HUDEP-2 (cell line): Measurements from ENCODE around the gene MAPKBP1.

Experiments
- DNase-seq, 76 experiments: peaks; one replicate each; lab custom pipeline; 2025; ENCODE audit not compliant: unreplicated experiment in 76 of 76; lab: John Stamatoyannopoulos, UW

Gene MAPKBP1

DNA sequence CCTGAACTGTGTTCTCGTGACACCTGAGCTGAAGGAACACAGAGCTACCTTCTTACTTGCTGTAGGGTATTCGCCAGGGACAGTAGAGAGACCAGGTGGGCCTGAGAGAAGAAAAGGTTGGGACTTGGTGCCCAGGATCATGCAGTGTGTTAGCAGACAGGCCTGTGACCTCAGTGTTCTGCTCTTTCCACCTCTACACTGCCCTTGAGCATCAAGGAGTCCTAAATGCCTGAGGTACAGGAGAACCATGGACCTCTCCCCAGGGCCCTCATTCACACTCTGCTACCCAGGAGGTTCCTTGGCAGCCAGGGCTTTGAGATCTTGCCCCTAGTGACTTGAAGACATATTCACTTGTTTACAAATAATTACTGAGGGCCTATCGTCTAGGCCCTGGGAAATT, 31.4 kb downstream of the MAPKBP1 start:
- no peak for DNase-seq

DNA sequence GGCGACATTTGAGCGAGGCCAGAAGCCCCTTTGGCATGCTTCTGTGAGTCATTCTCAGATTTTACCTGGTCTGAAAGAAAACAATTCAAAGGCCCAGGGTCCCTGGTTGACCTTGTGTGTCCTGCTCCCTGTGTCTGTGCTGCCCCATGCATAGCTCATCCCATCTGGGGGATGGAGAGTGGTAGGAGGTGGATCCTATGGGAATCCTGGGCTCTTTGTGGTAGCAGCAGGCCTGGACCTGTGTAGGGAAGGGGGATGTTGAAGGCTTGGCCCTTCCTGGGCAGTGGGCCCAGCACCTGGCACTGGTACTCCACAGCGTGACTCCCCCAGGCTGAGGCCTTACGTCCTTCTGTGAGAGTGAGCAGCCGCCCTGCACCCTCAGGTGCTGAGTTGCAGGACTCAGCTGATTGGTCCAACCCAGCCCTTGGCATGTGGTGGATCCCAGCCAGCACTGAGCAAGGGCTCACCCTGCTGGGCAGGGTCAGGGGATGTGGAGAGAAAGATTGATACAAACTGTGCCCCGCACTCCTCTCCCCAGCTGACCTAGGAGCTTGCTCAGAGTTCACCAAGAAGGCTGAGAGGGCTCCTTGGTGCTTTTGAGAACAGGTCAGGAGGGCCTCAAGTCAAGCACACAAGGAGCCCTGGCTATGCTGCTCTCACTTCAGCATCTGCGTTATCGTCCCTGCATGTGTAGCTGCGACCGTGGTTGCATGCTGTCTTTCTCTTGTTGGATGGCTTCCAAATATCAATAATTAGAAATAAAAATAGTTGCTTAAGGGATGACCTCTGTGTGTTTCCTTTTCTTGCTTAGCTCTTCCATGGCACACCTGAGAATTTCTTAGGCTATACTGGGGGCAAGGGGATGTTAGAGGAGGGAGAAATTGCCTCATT, 32.3 kb downstream of the MAPKBP1 start:
- DNase-seq: peak in 44 of 76 experiments; percentile 3 to 52 (median 24)

DNA sequence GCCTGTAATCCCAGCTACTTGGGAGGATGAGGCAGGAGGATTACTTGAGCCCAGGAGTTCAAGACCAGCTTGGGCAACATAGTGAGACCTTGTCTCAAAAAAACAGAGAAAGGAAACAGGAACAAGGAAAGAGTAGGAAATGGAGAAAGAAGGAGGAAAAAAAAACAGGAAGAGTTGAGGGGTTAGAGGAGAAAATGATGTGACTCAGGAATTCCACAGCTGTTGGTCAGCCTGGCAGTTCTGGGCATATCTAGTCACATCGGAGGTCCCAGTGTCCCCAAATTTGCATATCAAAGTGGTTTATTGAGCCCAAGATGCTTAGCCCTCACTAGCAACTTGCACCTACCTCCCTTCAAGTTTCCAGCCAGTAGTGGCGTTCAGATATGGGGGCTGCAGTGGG, 34.8 kb downstream of the MAPKBP1 start:
- no peak for DNase-seq

DNA sequence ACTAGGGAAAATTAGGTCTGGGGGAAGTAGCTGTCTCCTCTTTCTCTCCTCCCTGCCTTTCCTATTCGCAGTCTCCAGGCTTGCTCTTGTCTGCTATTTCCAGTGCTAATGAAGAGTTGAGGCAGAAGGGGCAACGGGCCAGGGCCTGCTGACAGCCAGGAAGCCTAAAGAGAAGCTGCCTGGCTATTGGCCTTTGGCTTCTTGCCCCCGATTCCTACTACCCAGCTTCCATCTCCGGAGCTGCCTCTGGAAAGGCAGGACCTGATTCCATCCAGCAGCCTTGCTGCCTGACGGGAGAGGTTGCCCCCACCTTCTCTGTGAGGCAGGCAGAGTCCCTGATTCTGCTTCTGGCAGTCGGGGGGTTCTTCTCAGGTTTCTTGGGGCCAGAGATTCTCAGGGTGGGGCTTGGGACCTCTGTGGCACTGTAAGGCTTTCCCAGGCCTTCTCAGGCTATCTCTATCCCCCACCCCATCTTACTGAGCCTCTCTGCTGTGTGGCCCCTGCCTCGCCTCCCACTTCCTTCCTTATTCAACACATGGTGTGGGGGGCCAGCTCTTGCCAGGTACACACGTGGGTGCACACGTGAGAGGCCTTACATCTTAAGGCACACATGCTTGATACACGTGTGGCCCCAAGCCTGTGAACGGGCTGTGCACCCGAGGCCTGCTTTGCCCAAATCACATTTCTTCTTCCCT, 35.4 kb downstream of the MAPKBP1 start:
- DNase-seq: no peak

DNA sequence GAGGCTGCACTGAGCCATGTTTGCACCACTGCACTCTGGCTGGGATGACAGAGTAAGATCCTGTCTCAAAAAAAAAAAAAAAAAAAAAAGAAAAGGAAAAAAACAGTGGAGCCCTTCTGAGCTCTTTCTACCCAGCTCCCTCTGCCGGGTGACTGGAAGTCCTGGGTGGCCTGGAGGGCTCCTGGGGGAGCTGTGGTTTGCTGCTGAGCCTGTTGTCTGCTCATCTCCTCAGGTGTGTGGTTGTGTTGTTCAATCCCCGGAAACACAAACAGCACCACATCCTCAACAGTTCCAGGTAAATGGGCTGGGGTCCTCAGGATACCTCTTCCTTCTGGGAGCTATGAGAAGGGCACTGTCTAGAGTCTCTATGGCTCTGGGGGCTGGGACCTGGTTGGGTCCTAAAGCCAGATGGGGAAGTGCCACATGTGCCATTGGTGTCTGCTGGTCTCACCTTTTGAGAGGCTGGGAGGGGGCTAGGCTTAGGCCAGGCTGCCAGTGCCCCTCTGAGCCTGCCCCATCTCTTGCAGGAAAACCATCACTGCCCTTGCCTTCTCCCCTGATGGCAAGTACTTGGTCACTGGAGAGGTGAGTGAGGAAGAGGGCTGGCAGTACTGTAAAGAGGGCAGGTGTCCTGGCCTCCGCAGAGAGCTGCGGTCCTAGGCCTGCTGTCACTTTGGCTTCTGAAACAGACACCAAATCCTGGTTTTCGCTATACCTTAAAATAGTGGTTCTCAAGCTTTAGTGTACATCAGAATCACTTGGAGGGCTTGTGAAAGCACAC, 36.6 kb downstream of the MAPKBP1 start:
- no peak for DNase-seq

DNA sequence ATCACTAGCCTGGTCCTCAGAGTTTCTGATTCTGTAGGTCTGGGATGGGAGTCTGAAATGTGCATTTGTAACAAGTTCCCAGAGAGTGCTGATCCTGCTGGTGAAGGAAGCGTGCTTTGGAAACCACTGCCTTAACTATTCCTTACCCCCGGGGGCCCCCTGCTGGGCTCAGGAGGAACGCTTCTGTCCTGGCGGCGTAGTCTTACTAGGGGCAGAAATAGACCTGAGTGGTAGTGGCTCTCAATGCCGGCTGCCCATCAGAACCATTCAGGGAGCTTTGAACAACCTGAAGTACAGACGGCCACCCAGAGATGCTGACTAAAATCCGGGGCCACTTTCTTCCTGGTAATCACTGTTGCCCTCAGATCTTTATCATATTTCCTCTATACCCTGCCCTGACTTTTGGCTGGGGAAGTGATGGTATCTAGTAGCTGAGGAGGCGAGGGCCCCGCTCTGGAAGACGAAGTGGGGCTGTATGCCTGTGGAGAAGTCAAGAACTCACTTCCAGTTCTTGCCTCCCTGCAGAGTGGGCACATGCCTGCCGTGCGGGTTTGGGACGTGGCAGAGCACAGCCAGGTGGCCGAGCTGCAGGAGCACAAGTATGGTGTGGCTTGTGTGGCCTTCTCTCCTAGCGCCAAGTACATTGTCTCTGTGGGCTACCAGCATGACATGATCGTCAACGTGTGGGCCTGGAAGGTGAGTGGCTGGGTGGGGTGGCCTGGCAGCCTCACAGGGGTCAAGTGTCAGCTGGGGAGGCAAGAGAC, 37.3 kb downstream of the MAPKBP1 start:
- DNase-seq: peak in 69 of 76 experiments; percentile 13 to 81 (median 55)

DNA sequence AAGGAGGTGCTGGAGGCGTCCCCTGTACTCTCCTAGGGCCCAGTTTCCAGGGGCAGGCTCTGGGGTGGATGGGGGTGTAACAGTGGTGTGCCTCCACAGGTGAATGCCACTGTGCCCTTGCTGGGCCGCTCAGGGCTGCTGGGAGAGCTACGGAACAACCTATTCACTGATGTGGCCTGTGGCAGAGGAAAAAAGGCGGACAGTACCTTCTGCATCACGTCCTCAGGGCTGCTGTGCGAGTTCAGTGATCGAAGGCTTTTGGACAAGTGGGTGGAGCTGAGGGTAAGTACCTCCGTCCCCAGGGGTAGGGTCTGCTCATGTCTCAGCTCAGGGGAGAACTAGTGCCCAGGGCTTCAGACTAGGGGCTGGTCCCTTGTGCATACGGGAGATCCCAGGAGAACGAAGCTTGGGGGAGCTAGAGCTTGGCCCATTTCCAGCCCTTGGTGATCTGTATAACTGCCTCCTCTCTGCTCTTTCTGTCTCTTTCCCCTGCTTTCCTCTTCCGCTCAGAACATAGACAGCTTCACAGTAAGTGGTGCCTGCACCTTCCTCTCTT, 38.6 kb downstream of the MAPKBP1 start:
- DNase-seq: no peak

DNA sequence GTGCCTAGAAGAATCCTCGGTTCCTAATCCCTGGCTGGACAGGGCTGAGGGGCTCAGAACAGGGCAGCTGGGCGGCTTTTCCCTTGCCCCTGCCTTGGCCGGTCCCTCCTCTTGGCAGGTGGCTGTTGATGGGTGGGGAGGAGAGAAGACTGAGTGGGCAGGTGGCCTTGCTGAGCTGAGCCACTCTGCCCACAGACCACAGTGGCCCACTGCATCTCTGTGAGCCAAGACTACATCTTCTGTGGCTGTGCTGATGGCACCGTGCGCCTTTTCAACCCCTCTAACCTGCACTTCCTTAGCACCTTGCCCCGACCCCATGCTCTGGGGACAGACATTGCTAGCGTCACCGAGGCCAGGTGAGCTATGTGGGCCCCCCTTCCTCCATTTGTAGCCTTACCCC, 39.1 kb downstream of the MAPKBP1 start:
- no peak for DNase-seq

DNA sequence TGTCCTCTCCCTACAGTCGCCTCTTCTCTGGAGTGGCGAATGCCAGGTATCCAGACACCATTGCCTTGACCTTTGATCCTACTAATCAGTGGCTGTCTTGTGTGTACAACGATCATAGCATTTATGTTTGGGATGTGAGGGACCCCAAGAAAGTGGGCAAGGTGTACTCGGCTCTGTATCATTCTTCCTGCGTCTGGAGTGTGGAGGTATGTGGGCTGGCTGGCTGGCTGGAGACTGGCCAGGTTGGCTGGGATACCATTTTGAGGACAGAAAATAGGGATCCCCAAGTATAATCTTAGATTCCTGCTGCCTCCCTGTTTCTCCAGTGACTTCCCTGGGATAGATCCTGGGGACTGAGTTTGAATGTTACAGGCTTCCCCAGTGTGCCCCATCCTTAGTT, 40.2 kb downstream of the MAPKBP1 start:
- DNase-seq: no peak

DNA sequence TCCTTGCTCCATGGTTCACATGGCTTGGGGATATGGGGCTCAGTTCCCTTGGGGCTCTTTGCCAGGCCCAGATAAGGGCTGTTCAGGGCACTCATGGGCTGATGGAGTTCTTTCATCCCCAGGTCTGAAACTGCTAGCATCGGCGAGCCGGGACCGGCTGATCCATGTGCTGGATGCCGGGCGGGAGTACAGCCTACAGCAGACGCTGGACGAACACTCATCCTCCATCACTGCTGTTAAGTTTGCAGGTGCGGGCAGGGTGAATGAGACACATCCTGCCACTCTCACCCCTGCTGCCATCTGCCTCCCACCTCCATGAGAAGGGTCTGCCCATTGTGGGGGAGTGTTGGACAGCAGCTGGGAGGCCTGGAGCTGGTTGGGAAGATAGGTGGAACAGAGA, 42.5 kb downstream of the MAPKBP1 start:
- DNase-seq: no peak

DNA sequence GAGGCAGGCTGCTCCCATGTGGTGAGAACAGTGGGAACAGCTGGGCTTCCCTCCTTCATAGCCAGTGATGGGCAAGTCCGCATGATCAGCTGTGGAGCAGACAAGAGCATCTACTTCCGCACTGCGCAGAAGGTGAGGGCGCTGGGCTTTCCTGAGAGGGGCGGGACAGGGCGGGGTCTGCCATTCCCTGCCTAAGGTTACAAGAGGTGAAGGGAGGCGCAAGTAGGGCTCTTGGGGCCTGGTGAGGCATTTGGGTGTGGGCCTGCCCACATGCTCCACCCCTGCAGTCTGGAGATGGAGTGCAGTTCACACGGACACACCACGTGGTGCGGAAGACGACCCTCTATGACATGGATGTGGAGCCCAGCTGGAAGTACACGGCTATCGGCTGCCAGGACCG, 43.0 kb downstream of the MAPKBP1 start:
- DNase-seq: no peak

DNA sequence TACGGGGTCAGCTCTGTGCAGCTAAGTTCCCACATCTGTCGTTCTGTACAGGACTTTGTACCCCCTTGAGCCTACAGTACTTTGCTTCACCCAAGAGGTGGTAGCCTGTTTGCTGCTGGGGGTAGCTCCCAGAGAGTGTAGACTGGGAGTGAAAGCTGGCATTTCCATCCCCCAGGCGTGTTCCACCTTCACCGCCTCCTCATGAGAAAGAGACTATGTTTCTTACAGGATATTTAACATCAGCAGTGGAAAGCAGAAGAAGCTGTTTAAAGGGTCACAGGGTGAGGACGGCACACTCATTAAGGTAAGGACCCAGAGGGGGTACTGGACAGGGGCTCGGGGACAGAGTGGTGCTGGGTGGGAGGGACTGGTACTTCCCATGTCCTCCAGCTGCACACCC, 43.5 kb downstream of the MAPKBP1 start:
- DNase-seq: no peak

DNA sequence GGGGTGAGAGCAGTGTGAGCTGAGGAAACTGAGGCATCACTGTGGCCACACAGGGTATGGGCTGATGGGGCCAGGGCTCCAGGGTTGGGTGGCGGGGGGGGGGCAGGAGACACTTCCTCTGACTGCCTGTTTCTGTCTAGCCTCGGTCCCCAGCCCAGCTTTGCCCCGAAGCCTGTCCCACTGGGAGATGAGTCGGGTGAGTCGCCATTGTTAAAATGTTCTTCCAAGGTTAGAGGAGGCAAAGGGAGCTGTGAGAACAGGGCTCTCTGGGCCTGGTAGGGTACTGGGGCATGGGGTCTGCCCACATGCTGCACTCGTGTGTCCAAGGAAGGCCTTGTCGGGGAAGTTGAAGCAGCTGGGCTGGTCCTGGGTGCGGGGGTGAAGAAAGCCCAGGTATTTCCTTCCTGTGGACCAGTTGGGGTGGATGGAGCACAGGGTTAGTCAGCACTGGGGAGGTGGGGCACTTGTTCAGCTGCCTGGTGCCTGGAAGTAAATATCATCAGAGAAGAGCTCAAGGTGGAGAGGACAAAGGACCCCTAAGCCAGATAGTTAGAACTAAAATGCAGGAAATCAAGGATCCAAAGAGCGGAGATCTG, 45.3 kb downstream of the MAPKBP1 start:
- DNase-seq: no peak

DNA sequence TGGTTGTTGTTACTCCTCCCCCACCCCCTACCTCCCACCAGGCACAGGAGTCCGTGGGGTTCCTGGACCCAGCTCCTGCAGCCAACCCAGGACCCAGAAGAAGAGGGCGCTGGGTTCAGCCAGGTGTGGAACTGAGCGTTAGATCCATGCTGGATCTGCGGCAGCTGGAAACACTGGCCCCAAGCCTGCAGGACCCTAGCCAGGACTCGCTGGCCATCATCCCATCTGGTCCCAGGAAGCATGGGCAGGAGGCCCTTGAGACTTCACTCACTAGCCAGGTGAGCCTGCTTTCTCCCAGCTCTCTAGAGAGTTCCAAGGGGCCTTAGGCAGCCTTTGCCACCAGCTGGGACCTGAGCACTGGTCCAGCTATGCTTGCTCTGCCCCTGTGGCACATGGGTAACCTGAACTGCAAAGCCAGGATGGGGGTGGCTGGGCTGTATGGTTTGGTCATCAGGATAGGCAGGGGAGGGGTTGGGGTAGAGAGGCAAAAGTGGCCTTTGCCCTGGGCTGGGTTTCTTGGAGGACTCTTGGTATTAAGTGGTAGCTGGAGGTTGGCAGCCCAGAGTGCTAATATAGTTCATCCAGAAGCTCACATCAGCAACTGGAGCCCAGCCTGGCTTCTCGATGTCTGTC, 46.6 kb downstream of the MAPKBP1 start:
- no peak for DNase-seq

DNA sequence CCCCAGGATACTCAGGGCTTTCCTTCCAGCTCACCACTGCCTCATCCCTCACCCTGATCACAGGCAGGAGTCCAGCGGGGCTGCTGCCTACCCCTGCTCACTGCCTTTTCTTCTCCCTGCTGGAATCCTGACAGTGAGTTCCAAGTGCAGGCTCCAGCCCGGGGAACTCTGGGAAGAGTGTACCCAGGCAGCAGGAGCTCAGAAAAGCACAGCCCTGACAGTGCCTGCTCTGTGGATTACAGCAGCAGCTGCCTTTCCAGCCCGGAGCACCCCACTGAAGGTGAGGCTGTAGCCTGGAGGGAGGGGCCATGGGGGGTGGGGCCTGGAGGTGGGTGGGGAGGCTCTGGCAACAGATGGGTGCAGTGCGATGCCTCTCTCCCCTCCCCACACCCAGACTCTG, 47.5 kb downstream of the MAPKBP1 start:
- no peak for DNase-seq

DNA sequence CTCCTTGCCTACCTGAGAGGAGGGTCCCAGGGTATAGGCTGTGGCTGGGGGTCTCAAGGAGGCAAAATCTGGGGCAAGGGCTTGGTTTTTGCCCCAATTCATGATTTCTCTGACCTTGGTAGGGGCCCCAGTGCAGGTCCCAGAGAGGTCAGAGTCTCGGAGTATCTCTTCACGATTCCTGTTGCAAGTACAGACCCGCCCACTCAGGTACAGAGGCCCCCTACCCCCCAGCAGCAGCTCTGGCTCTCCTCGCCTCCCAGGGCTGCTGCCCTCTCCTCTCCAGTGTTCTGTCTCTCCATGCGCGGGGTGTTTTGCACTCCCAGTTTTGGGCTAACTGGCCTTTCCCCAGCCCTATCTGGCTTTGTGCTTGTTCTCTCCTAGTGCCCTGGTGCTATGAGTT, 48.2 kb downstream of the MAPKBP1 start:
- no peak for DNase-seq

DNA sequence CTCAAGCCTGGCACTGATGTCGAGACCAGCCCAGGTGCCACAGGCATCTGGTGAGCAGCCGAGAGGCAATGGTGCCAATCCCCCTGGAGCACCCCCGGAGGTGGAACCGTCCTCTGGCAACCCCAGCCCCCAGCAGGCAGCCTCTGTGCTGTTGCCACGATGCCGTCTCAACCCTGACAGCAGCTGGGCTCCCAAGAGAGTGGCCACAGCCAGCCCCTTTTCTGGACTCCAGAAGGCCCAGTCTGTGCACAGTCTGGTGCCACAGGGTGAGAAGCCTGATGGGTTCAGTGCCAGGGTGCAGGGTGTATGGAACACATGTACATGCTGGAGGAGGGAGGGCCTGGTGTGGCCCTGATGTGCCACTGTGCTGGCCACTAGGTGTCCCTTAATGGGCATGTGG, 48.7 kb downstream of the MAPKBP1 start:
- DNase-seq: no peak

DNA sequence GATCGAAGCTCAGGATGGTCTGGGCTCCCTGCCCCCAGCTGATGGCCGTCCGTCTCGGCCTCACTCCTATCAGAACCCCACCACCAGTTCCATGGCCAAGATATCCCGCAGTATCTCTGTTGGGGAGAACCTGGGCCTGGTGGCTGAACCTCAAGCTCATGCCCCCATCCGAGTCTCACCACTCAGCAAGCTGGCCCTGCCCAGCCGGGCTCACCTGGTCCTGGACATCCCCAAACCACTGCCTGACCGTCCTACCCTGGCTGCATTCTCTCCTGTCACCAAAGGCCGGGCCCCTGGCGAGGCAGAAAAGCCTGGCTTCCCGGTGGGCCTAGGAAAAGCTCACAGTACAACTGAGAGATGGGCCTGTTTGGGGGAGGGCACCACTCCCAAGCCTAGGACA, 49.2 kb downstream of the MAPKBP1 start:
- no peak for DNase-seq

DNA sequence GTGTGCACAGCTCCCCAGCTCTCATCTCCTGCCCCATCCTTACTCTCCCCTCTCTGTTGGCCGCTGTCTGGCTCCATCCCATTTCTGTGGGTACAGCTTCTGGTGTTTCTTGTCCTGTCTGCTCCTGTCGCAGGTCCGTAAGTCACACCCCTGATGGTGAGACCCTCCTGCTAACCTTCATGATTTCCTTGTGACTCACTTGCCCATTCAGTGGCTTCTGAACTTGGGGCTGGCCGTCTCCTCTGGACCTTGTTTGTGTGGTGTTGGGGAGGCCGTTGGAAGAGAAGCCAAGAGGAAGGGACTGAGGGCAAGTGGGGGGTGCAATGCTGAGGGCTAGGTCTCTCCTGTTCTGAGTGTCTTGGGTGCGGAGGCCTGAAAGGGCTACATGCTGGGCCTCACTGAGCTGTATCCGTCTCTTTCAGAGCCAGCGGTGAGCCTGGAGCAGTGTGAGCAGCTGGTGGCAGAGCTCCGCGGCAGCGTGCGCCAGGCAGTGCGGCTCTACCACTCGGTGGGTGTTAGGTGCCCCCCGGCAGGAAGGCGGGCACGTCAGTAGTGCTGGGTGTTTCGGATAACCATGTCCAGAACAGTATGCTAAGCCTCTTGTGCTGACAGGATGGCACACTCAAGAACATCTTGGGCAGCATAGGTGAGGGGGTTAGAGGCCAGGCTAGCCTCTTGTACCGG, 49.9 kb downstream of the MAPKBP1 start:
- DNase-seq: no peak
